Measurements from ENCODE around the gene C1orf174.

Gene C1orf174

GRCh38 chr1:3883194-3883925 lies 16.7 kb downstream of the C1orf174 start:
- TF ChIP-seq TSHZ2 (CRISPR knock-in tag; IDR thresholded peaks at IDR 0.05) (no peak), ZC3H10 (CRISPR knock-in tag; IDR thresholded peaks at IDR 0.05) (no peak), TOX (CRISPR knock-in tag; IDR thresholded peaks at IDR 0.05; ENCODE audit: borderline replicate concordance) (no peak), TCF4 (CRISPR knock-in tag; IDR thresholded peaks at IDR 0.05; ENCODE audit: borderline replicate concordance) (no peak), ZNF565 (CRISPR knock-in tag; conservative IDR thresholded peaks at IDR 0.05; ENCODE audit: low read depth) (no peak), GLIS3 (CRISPR knock-in tag; IDR thresholded peaks at IDR 0.05) (no peak), PPARA (CRISPR knock-in tag; IDR thresholded peaks at IDR 0.05; ENCODE audit: borderline replicate concordance) (no peak), ISL1 (CRISPR knock-in tag; IDR thresholded peaks at IDR 0.05) (no peak), ESRRG (CRISPR knock-in tag; IDR thresholded peaks at IDR 0.05) (no peak), ARNTL (CRISPR knock-in tag; IDR thresholded peaks at IDR 0.05; ENCODE audit: borderline replicate concordance, low read depth) (no peak), BACH2 (CRISPR knock-in tag; IDR thresholded peaks at IDR 0.05; ENCODE audit: borderline replicate concordance) (no peak), POU6F1 (CRISPR knock-in tag; IDR thresholded peaks at IDR 0.05; ENCODE audit: borderline replicate concordance, low read depth) (no peak)
- ATAC-seq: no peak

GRCh38 chr1:3881193-3881480 lies 18.9 kb downstream of the C1orf174 start:
- no peak for ATAC-seq
- TF ChIP-seq ZC3H10 (CRISPR knock-in tag; IDR thresholded peaks at IDR 0.05) (no peak), ZNF8 (CRISPR knock-in tag; IDR thresholded peaks at IDR 0.05) (no peak), TSHZ2 (CRISPR knock-in tag; IDR thresholded peaks at IDR 0.05) (no peak)

- TF ChIP-seq SNAI2 (CRISPR knock-in tag; IDR thresholded peaks at IDR 0.05): no peak
- TF ChIP-seq ARNTL (CRISPR knock-in tag; IDR thresholded peaks at IDR 0.05; ENCODE audit: borderline replicate concordance, low read depth): no peak
- no peak for TF ChIP-seq GLIS3 (CRISPR knock-in tag; IDR thresholded peaks at IDR 0.05)
- no peak for TF ChIP-seq POU6F1 (CRISPR knock-in tag; IDR thresholded peaks at IDR 0.05; ENCODE audit: borderline replicate concordance, low read depth)
- TF ChIP-seq RARB (CRISPR knock-in tag; IDR thresholded peaks at IDR 0.05): no peak
- no peak for TF ChIP-seq CSRNP3 (CRISPR knock-in tag; IDR thresholded peaks at IDR 0.05)
- TF ChIP-seq ZNF565 (CRISPR knock-in tag; conservative IDR thresholded peaks at IDR 0.05; ENCODE audit: low read depth): no peak
- TF ChIP-seq BACH2 (CRISPR knock-in tag; IDR thresholded peaks at IDR 0.05; ENCODE audit: borderline replicate concordance): no peak
- TF ChIP-seq TOX (CRISPR knock-in tag; IDR thresholded peaks at IDR 0.05; ENCODE audit: borderline replicate concordance): no peak
- TF ChIP-seq ISL1 (CRISPR knock-in tag; IDR thresholded peaks at IDR 0.05): no peak
- TF ChIP-seq CSDC2 (CRISPR knock-in tag; IDR thresholded peaks at IDR 0.05): no peak
- TF ChIP-seq ZFP30 (CRISPR knock-in tag; IDR thresholded peaks at IDR 0.05): no peak
- TF ChIP-seq TSHZ2 (CRISPR knock-in tag; IDR thresholded peaks at IDR 0.05): no peak
- TF ChIP-seq ZC3H10 (CRISPR knock-in tag; IDR thresholded peaks at IDR 0.05): no peak
- no peak for ATAC-seq
These were observed 19.5 kb downstream of the C1orf174 start for GRCh38 chr1:3880429-3881192.
